GM21825 (cell line): Measurements from ENCODE around the gene AK3.
"Not testable (repeated sequence)": the region's sequence is repeated elsewhere in the genome, so short reads cannot be mapped to it uniquely, and the experiment has no call there.

ENCODE experiments used
- ATAC-seq: cut with Tn5 transposase; IDR thresholded peaks from one replicate; pipeline ENCODE4 v1.9.1; 2021; ENCODE audit warnings: mild to moderate bottlenecking, moderate library complexity; ENCODE audit not compliant: unreplicated experiment

AK3 gene

DNA sequence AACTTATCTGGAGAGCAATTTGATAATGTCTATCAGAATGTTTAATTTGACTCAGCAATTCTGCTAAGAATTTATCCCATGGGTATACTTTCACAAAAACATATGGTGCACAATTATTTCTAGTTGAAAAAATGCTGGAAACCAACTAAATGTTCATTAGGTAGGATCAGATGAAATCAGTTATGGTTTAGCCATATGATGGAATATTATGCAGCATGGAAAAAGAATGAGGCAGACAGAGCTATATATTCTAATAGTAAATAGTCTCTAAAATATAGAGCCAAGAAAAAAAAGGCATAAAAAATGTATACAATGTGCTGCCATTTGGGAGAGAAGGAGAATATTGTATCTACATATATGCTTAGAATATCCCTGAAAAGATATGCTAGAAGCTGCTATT lies 71.1 kb downstream of the AK3 start:
- ATAC-seq = no peak

GRCh38 chr9:4668604-4669003 lies 72.4 kb downstream of the AK3 start:
- no peak for ATAC-seq

DNA sequence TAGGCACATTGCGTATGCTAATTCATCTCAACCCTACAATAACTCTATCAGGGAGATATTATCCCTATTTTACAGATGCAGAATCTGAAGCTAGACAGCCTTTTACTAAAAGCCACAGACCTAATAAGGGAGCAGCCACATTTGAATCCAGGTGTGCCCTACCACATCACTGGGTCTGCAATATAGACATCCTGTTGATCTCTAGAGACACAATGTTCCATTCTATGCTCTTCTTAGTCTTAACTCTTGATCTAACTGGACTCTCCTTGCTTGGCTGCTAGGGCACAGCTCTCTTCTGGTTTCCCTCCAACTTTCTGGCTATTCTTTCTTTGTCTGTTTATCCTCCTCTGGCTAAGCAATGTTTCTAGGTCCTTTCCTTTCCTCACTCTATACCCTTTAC lies 73.3 kb downstream of the AK3 start:
- ATAC-seq = no peak

DNA sequence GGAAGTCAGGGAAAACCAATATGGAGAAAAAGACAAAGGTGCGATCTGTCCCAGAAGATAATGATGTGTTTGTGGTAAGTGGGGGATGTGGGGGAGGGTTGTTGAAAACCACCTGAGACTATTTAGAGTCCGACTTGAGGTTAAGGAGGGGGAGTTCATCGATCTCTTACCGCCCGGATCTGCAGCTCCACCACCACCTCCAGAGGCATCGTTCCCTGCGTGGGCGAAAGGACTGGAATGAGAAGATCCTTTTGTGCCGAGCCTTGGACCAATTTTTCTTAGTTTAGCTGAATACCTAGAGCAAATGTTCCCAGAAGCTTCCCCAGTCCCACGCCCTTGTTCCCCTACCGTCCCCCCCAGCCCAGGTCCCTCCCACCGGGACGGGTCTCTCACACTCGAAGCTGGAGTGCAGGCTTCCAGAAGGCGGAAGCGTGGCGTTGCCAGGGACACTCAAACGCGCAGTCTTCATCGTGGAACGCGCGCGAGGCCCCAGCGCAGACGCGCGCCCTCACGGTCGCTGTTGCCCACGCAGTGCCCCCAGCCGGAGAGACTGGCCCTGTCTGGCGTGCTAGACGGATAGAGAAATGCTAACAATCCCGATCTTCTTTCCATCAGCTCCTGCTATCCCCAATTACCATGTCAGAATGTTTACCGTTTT lies 74.8 kb downstream of the AK3 start, which contains the start of gene SPATA6L:
TSS of gene SPATA6L (minus strand) at position 439 of the 658 bp plus-strand sequence. CDS start at position 209, 230 bp downstream.
- peak; percentile 32 for ATAC-seq

DNA sequence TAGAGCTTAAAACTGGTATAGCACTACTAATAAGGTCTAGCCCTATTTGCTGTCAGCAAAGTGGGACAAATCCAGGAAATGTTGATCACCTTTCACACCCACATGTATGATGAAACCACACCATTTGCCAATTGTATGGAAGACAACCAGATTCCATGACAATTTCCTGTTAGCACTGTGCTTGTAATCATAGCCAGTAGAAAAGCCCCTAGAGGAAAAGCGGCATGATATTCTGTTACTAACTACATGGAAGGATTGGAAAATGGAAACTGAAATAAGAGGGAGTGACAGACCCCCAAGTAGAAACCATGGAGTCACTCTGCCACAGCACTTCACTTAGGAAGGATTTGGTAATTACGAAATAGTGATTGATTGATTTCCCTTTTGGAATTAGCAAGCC lies 75.6 kb downstream of the AK3 start:
- no peak for ATAC-seq

- ATAC-seq = no peak
These were observed 77.0 kb downstream of the AK3 start for GRCh38 chr9:4663956-4664355.

DNA sequence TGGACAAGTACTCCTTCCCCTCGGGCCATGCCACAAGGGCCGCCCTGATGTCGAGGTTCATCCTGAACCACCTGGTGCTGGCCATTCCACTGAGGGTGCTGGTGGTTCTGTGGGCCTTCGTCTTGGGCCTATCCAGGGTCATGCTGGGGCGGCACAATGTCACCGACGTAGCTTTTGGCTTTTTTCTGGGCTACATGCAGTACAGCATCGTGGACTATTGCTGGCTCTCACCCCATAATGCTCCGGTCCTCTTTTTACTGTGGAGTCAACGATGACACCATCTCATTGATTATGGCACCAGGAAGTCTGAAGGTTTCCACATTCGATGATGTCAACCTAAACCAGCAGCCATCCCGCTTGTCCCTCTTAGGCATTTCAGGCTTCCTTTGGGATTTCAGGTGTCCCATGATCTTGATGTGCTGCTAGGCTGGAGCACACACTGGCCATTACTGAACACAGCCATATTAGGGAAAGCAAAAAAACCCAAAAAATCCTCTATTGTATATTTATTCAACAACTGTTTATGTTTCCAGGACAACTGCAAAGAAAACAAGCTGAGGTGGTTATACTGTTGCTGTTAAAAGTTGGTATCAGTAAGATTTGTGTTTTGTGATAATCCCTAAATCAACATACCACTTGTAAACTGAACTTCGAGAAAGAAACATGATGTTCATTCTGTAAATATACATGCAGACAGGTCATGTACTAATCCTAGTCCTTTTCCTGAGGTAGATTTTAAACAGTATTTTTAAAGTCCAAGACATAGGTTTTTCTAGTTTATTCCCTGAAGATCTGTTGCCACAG lies 77.8 kb downstream of the AK3 start:
- no peak for ATAC-seq

GRCh38 chr9:4662108-4662988 lies 78.7 kb downstream of the AK3 start, which contains the start of gene PLPP6:
TSS of gene PLPP6 (plus strand) at chr9:4662294. CDS start at chr9:4662376, 82 bp downstream.
- ATAC-seq = peak; percentile 89

- ATAC-seq = no peak
These were observed 79.4 kb downstream of the AK3 start for GRCh38 chr9:4661611-4662010.

DNA sequence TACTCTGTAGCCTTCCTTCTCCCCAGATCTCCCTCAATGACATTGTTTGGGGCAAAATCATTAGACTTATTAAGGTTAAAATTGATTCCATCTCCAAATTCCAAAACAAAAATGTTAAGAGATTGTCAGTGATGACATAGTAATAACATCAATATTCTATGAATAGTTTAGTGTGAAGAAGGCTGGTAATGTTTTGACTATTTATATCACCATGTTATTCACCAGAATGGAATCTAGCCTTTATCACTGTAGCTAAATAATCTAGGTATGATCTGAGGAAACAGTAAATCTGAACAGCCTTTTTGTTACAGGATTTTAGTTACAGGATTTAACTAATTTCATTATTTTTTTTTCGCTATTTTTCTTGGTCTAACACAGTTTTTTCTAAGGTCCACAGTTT lies 79.8 kb downstream of the AK3 start:
- ATAC-seq = no peak

- not testable (repeated sequence) for ATAC-seq
These were observed 80.3 kb downstream of the AK3 start for GRCh38 chr9:4660665-4661064.
